Endothelial cell of umbilical vein (primary cell): Measurements from ENCODE around the gene GREB1. TPM values are rescaled to one million over a fixed set of nuclear protein-coding genes. Genes with fewer than 3 reads are reported as not detected.

Experiments
- BruUV-seq: library from RNA; stranded (reverse); fragments of 400-500 nt; replicated peaks from 2 replicates; lab custom pipeline; 2021; lab: Mats Ljungman, UMichigan
- CTCF ChIA-PET: fragments of 300-600, 350-600 bp; sonication (Branson Sonifier 250); formaldehyde crosslinking; loops from one replicate; lab custom pipeline; 2021; ENCODE audit warnings: antibody characterized with exemption, inconsistent platforms; lab: Charles Lee
- POLR2A ChIA-PET: fragments of 300-600, 350-600 bp; sonication (Branson Sonifier 250); formaldehyde crosslinking; loops from one replicate; lab custom pipeline; 2021; ENCODE audit warnings: antibody characterized with exemption, inconsistent platforms; lab: Charles Lee
- DNase-seq: peaks from one replicate; pipeline ENCODE4 v3.0.0-alpha.2; 2011; ENCODE audit warnings: low read depth, low spot score
- FAIRE-seq: peaks from 2 replicates; lab custom pipeline; 2011; peaks lifted over from hg19 to GRCh38; lab: Jason Lieb, UNC
- H2AFZ ChIP-seq: 2 replicates; pipeline ENCODE4 v1.6.0; 2012; ENCODE audit warnings: low read depth, low read length, control low read depth, inconsistent platforms
- H3K27ac ChIP-seq: 2 replicates; pipeline ENCODE4 v1.5.1; 2011; ENCODE audit warnings: low read depth, mild to moderate bottlenecking, control low read depth, low read length, moderate library complexity; ENCODE audit not compliant: insufficient read depth
- H3K27me3 ChIP-seq, 2 experiments: 2 replicates each; pipeline versions ENCODE4 v1.6.0 to v1.6.1; 2011; ENCODE audit warnings: low read length in 2 of 2, mixed read lengths in 1 of 2; ENCODE audit not compliant: control insufficient read depth in 2 of 2, insufficient read depth in 2 of 2
- H3K36me3 ChIP-seq, 2 experiments: 2 replicates in 1 of 2; 3 replicates in 1 of 2; pipeline ENCODE4 v1.5.1; 2011; ENCODE audit warnings: low read length in 2 of 2, mild to moderate bottlenecking in 1 of 2, moderate library complexity in 1 of 2; ENCODE audit not compliant: control insufficient read depth in 2 of 2, insufficient read depth in 2 of 2; ENCODE audit errors: extremely low read depth in 1 of 2
- H3K4me1 ChIP-seq: 3 replicates; pipeline ENCODE4 v1.5.1; 2011; ENCODE audit warnings: mild to moderate bottlenecking, low read length; ENCODE audit not compliant: control insufficient read depth, insufficient read depth; ENCODE audit errors: extremely low read depth
- H3K4me2 ChIP-seq: 2 replicates; pipeline ENCODE4 v1.6.1; 2011; ENCODE audit warnings: low read length, control low read depth, mixed read lengths; ENCODE audit not compliant: insufficient read depth
- H3K4me3 ChIP-seq, 3 experiments: fragments of 200-600 bp in 1 of 3; sonication (generic), shearing (Covaris generic) in 1 of 3; replicated peaks in 1 of 3; 2 replicates each; pipeline ENCODE4 v1.5.1; 2011 to 2016; ENCODE audit warnings: control low read depth in 3 of 3, low read length in 3 of 3, mild to moderate bottlenecking in 2 of 3, inconsistent platforms in 1 of 3, low read depth in 1 of 3, moderate library complexity in 1 of 3; ENCODE audit not compliant: insufficient read depth in 1 of 3
- H3K79me2 ChIP-seq: 2 replicates; pipeline ENCODE4 v1.6.0; 2012; ENCODE audit warnings: low read length, inconsistent platforms; ENCODE audit not compliant: control insufficient read depth, insufficient read depth
- H3K9ac ChIP-seq: replicated peaks from 2 replicates; pipeline ENCODE3; 2011; ENCODE audit warnings: low read length, control low read depth; ENCODE audit not compliant: insufficient read depth; ENCODE audit errors: extremely low read depth
- H3K9me1 ChIP-seq: replicated peaks from 3 replicates; pipeline ENCODE4 v1.6.0; 2011; ENCODE audit warnings: mild to moderate bottlenecking, low read length; ENCODE audit not compliant: control insufficient read depth, insufficient read depth; ENCODE audit errors: extremely low read depth
- H3K9me3 ChIP-seq: replicated peaks from 2 replicates; pipeline ENCODE4 v1.5.1; 2012; ENCODE audit warnings: low read length, inconsistent platforms; ENCODE audit not compliant: control insufficient read depth, insufficient read depth
- H4K20me1 ChIP-seq: replicated peaks from 2 replicates; pipeline ENCODE3; 2011; ENCODE audit warnings: mild to moderate bottlenecking, low read length; ENCODE audit not compliant: control insufficient read depth, insufficient read depth; ENCODE audit errors: extremely low read depth
- CTCF ChIP-seq, 2 donors: IDR thresholded peaks; 1 replicate in 1 of 2; 2 replicates in 1 of 2; pipeline ENCODE4 v1.5.1; 2011; ENCODE audit warnings: low read length in 2 of 2, mild to moderate bottlenecking in 2 of 2, moderate library complexity in 2 of 2, control low read depth in 1 of 2, inconsistent platforms in 1 of 2, low read depth in 1 of 2; ENCODE audit not compliant: insufficient read depth in 1 of 2; ENCODE audit errors: extremely low read depth in 1 of 2
- EZH2 ChIP-seq: IDR thresholded peaks from 2 replicates; pipeline ENCODE4 v1.6.1; 2012; ENCODE audit warnings: borderline replicate concordance, low read depth, mild to moderate bottlenecking, moderate library complexity, low read length, inconsistent platforms; ENCODE audit not compliant: severe bottlenecking
- FOS ChIP-seq: IDR thresholded peaks from 2 replicates; pipeline ENCODE4 v1.6.1; 2011; ENCODE audit warnings: mild to moderate bottlenecking, low read length, moderate library complexity, borderline replicate concordance; ENCODE audit not compliant: insufficient read depth
- GATA2 ChIP-seq: IDR thresholded peaks from 2 replicates; pipeline ENCODE4 v1.7.0; 2011; ENCODE audit warnings: low read depth, mild to moderate bottlenecking, moderate library complexity, mixed read lengths, low read length; ENCODE audit not compliant: insufficient read length, insufficient read depth
- JUN ChIP-seq: IDR thresholded peaks from 2 replicates; pipeline ENCODE4 v1.6.1; 2011; ENCODE audit warnings: borderline replicate concordance, low read depth; ENCODE audit not compliant: insufficient read length, insufficient read depth
- MAX ChIP-seq: IDR thresholded peaks from 2 replicates; pipeline ENCODE4 v1.6.1; 2011; ENCODE audit not compliant: insufficient read depth, insufficient read length
- MYC ChIP-seq: IDR thresholded peaks from one replicate; pipeline ENCODE4 v1.6.1; 2011; ENCODE audit warnings: mild to moderate bottlenecking, low read depth, low read length
- POLR2A ChIP-seq: IDR thresholded peaks from 2 replicates; pipeline ENCODE4 v1.6.1; 2012; ENCODE audit warnings: low read depth, mild to moderate bottlenecking, control low read depth, low read length
- POLR2AphosphoS5 ChIP-seq: IDR thresholded peaks from 2 replicates; pipeline ENCODE4 v1.6.1; 2012; ENCODE audit warnings: low read depth, mild to moderate bottlenecking, control low read depth, low read length, moderate library complexity; ENCODE audit not compliant: insufficient read depth
- dilution Hi-C: fragments of 300-500 bp; cut with MboI; formaldehyde crosslinking; loops from one replicate; pipeline ENCODE4 v1.15.0; 2019; ENCODE audit warnings: low sequenced_read_pairs; ENCODE audit not compliant: extremely low pct_ligation_motif_present
- intact Hi-C: fragments of 100-400 bp; cut with micrococcal nuclease; formaldehyde crosslinking; loops from one replicate; pipeline ENCODE4 v1.10.0; 2022
- polyA plus RNA-seq, 4 experiments: library from polyadenylated mRNA; depleted of rRNA in 3 of 4; stranded (reverse) in 3 of 4; unstranded in 1 of 4; fragments of >200 nt; gene quantifications; 2 replicates each; pipeline versions ENCODE4 v1.2.1 to v1.2.3, GENCODE V29; 2011 to 2012; ENCODE audit warnings: missing spikeins in 1 of 4
- total RNA-seq: library from RNA; stranded (reverse); gene quantifications from 2 replicates; pipeline ENCODE4 v1.2.3, GENCODE V29; 2021

GREB1 gene
- total and polyA plus RNA-seq, 2 donors (not counting 3 experiments of a cell fraction or from before 2014, with no cell fraction given) = 0.17 to 0.58 TPM

- H3K4me2 ChIP-seq = no peak overlapping the region
- no peaks in the 10 kb centered on the region for H3K9me1 ChIP-seq
- TF ChIP-seq GATA2 (no peak), FOS (no peak), JUN (no peak), EZH2 (no peak), CTCF (IDR thresholded peaks at IDR 0.05; ENCODE audit: extremely low read depth in 1 of 2, insufficient read depth in 1 of 2, low read depth in 1 of 2, low read length in 2 of 2) (no peak), POLR2A (no peak), MAX (no peak), POLR2AphosphoS5 (no peak), MYC (no peak)
- dilution Hi-C loops (no loop called here), intact Hi-C loops (loop anchor here (1.0 to 5.0 kb wide), 6 partner anchors 62 to 752 kb away; no protein-coding TSS in a partner anchor)
- H3K27ac ChIP-seq = no peak overlapping the region
- H3K36me3 ChIP-seq = no peaks in the 10 kb centered on the region
- H3K79me2 ChIP-seq = no peaks in the 10 kb centered on the region
- no peak overlapping the region for H3K9ac ChIP-seq
- no peak for FAIRE-seq
- DNase-seq = no peak
- no peaks in the 10 kb centered on the region for H3K9me3 ChIP-seq
- no peak overlapping the region for H2AFZ ChIP-seq
- no peaks in the 10 kb centered on the region for H3K4me1 ChIP-seq
- BruUV-seq = no TSS peak
- no peak overlapping the region for H3K4me3 ChIP-seq
- no peaks in the 10 kb centered on the region for H4K20me1 ChIP-seq
- POLR2A ChIA-PET = no interaction called here
- CTCF ChIA-PET = interaction anchor here (0.7 to 9.0 kb wide), 37 partner anchors 9 to 875 kb away, joined by 3 to 247 read pairs (median 5); partner anchors contain the start of gene E2F6
- H3K27me3 ChIP-seq = no peaks in the 10 kb centered on the region
Measured at GRCh38 chr2:11584525-11585056, 50.7 kb downstream of the GREB1 start.
